22Rv1 (cell line): ENCODE data around the gene C4BPB.

Experiments
- H3K27ac ChIP-seq: fragments of 450-650 bp; 2 replicates; pipeline ENCODE4 v1.5.1; 2017
- CTCF ChIP-seq: fragments of 450-650 bp; IDR thresholded peaks from 2 replicates; pipeline ENCODE4 v1.5.1; 2017; ENCODE audit warnings: mild to moderate bottlenecking
- ZFX ChIP-seq: fragments of 450-650 bp; IDR thresholded peaks from 2 replicates; pipeline ENCODE4 v1.6.1; 2017; ENCODE audit warnings: antibody characterized with exemption, borderline replicate concordance

Gene C4BPB

GRCh38 chr1:207062058-207062457 is 26.6 kb upstream of the C4BPB start:
- no peak overlapping the region for H3K27ac ChIP-seq
- TF ChIP-seq CTCF (no peak), ZFX (no peak)

- no peak overlapping the region for H3K27ac ChIP-seq
- TF ChIP-seq CTCF (no peak), ZFX (no peak)
Measured at GRCh38 chr1:207063014-207063413, 25.6 kb upstream of the C4BPB start.

DNA sequence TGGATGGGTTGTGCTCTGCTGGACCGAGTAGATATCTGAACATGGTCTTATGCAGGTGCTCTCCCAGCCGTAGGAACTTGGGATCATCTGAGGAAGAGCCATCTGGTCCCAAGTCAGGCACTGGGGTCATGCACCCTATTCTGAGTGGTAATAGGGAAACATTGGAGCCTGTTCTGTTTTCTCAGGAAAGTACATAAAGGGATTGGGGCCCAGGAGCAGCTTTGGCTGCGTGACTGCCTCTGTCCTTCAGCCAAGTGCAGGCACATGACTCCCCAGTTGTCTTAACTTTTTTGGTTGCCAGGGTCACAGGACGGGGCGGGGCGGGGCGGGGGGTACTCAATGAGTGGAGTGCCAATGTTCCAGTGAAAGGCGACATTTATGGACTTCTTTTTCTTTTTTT is 24.1 kb upstream of the C4BPB start:
- TF ChIP-seq ZFX: no peak
- no peak for TF ChIP-seq CTCF
- no peak overlapping the region for H3K27ac ChIP-seq

GRCh38 chr1:207067185-207067584 is 21.5 kb upstream of the C4BPB start:
- TF ChIP-seq CTCF (no peak), ZFX (no peak)

DNA sequence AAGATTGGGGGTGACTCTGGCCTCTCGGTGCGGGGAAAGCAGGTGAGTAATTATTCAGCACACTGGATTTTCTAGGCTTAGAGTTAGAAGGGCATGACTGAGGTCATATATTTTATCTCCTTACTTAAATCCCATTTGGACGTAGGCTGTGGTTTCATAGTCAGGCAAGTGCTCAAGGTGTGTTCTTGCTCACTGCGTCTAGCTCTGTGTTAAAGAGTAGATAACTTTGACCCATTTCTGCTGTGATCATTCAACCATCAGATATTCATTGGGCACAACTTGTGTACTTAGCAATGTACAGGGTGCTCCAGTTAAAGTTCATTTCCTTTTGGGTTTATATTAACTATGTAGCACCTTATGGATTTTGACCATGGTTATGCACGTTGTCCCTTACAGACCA is 21.0 kb upstream of the C4BPB start:
- no peak for TF ChIP-seq ZFX
- no peak for TF ChIP-seq CTCF

More at GRCh38 chr1:207067185-207067584, 21.5 kb upstream of the C4BPB start:
- H3K27ac ChIP-seq: no peak overlapping the region

DNA sequence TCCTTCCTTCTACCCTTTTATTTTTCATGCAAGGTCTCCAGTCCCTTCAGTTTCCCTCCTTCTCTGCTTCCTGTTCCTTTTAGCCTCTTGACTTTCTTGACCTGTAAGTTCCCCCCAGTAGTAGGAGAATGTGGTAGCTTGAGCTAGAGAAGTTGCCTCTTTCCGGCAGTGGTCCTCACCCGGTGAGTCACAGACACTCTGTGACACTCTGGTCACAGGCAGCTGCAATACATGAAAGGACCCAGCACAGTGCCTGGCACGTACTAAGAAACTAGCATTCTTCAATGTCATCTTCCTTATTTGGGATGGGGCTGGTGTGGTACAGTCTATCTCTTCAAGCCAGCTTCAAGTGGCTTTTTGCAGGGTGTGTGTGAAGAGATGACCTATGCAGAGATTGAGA is 19.6 kb upstream of the C4BPB start:
- TF ChIP-seq ZFX: no peak
- no peak for TF ChIP-seq CTCF

More for the DNA sequence above, 21.0 kb upstream of the C4BPB start:
- no peak overlapping the region for H3K27ac ChIP-seq

GRCh38 chr1:207069858-207070506 is 18.7 kb upstream of the C4BPB start:
- H3K27ac ChIP-seq: no peak overlapping the region
- TF ChIP-seq ZFX (no peak), CTCF (no peak)

More for the DNA sequence above, 19.6 kb upstream of the C4BPB start:
- H3K27ac ChIP-seq: no peak overlapping the region
